ENCODE data around the gene CMPK1.

CMPK1 gene

DNA sequence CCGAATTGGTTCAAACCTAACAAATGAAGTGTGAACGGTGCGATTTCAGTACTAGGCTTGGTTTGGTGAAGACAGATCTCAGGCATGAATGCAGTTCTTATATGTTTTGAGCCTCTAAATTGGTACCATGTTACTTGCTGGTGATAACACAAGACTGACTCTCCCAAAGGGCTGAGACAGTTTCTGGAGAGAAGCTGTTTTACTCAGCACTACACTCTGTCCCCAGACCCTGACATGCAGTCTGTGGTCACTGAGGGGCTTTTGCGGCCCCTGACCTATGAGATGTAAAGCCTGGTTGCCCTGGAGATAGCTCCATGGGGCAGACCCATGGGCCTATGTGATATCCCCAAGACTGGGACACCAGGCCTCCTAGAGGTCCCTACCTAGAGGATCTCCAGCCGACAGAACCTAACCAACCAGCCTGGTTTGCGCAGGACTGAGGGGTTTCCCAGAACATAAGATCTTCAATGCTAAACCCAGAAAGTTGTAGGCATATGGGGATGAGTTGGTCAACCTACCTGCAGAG, 63.1 kb downstream of the CMPK1 start:
- DNase-seq (ENCODE audit: low read depth): no peak

DNA sequence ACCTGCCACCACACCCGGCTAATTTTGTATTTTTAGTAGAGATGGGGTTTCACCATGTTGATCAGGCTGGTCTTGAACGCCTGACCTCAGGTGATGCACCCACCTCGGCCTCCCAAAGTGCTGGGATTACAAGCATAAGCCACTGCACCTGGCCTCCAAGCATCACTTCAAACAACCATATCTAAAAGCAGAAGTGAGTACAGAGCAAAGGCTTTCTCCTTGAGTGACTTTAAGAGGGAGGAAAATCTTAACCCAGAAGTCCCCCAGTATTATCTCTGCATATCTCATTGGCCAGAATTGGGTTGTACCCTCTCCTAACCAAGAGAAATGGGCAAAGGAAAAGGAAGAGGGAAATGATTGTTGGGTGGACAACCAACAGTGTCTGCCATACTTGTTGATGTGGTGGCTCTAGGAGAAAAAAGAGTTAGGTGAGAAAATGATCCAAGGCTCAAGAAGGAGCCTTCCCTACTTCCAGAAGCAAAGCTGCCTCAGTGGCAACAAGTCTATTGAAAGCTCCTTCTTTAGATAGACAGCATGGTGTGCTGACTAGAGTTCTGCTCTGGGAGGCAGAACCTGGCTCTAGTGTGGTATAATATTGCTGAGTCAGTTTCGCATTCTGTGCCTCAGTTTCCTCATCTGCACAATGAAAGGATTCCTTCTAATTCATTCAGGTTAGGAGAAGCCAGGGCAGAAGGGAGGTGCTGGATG, 65.7 kb downstream of the CMPK1 start:
- no peak for DNase-seq (ENCODE audit: low read depth)

DNA sequence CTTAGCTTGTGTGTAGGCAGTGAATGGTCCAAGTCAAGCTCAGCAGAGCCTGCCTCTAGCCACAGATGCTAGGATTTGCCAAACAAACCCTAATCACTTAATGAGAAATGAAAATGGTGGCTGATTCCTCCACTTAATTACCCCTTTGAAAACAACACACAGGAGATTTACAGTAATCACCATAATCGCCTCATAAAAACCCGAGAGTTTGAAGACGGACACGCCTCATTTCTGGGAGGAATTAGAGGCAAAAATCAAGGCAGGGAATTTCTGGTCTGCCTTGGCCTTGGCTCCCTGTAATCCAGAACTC, 66.2 kb downstream of the CMPK1 start:
- no peak for DNase-seq (ENCODE audit: low read depth)

DNA sequence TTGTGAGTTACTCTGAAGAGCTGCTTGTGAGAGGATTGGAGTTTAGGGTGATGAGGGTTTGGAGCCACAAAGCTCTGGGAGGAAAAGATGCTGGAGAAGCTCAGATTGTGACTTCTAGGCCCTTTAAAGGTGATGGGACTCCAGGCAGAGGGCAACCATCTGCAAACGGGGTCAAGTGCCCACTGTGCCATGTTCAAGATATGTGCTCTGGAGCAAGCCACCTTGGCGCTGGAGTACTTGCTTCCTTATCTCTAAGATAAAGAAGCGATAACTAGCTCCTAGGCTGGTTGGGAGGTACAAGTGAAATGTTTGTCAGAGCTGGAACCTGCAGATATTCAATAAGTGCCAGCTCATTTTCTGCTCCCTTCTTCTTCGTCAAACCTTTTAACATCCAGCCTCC, 68.2 kb downstream of the CMPK1 start:
- no peak for DNase-seq (ENCODE audit: low read depth)

- no peak for DNase-seq (ENCODE audit: low read depth)
These were observed 69.0 kb downstream of the CMPK1 start for GRCh38 chr1:47402591-47402990.

GRCh38 chr1:47403321-47403910, 69.8 kb downstream of the CMPK1 start:
- no peak for DNase-seq (ENCODE audit: low read depth)

DNA sequence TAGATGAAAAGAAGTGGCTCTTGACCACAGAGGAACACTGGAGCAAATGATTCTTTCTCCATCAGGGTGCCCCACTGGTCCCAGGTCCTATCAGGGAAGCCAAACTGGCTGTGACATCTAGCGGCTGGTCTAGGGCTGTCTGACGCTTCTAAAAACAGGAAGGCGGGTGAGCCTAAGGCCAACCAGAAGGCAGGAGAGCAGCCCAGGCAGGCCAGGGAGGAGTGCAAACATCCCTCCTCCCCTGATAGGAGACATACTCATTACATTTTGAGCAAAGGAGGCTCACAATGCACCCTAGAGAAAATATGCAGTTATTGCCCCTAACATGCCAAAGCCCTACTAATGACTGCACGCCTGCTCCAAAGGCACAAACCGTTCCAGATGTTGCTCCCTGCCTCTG, 72.1 kb downstream of the CMPK1 start:
- peak; percentile 35 for DNase-seq (ENCODE audit: low read depth)

DNA sequence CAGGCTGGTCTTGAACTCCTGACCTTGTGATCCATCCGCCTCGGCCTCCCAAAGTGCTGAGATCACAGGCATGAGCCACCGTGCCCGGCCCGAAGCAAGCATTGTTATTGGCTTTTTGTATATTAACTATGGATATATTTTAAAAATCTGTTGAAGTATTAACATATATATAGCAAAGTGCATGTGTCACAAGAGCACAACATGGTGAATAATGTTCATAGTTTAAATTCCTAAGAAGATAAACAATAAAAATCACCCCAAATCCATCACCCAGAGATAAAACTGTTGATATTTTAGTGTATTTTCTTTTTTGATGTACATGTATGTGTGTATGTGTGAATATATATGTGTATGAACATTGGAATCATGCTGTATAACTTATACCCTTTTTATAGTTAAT, 73.4 kb downstream of the CMPK1 start:
- no peak for DNase-seq (ENCODE audit: low read depth)

- DNase-seq (ENCODE audit: low read depth): no peak
These were observed 73.9 kb downstream of the CMPK1 start for GRCh38 chr1:47407481-47407880.

GRCh38 chr1:47409311-47410067, 75.9 kb downstream of the CMPK1 start:
- DNase-seq (ENCODE audit: low read depth): no peak

GRCh38 chr1:47410068-47410455, 76.5 kb downstream of the CMPK1 start:
- DNase-seq (ENCODE audit: low read depth): no peak

DNA sequence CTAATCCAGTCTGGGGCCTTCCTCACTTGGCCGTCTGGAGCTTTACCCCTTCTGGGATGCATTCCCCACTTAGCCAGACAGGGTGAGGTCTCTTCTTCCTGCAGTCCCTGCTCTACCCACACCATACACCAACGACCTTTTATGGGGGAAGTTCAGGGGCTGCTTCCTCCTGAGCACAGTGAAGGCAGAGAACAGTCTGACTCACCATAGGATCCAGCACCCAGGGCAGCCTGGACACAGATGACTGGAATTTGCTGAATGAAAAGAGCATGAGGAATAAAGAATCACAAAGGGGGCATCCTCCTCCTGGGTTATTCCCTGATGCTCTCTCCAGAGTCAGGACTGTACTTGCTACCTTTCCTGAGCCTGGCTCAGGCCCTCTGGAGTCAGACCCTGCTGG, 77.8 kb downstream of the CMPK1 start:
- no peak for DNase-seq (ENCODE audit: low read depth)

GRCh38 chr1:47412437-47412836, 78.8 kb downstream of the CMPK1 start:
- no peak for DNase-seq (ENCODE audit: low read depth)

GRCh38 chr1:47415728-47416318, 82.2 kb downstream of the CMPK1 start, which contains the start of gene FOXE3:
FOXE3 (plus strand) TSS chr1:47416285; CDS start chr1:47416316, 31 bp downstream.
- no peak for DNase-seq (ENCODE audit: low read depth)

DNA sequence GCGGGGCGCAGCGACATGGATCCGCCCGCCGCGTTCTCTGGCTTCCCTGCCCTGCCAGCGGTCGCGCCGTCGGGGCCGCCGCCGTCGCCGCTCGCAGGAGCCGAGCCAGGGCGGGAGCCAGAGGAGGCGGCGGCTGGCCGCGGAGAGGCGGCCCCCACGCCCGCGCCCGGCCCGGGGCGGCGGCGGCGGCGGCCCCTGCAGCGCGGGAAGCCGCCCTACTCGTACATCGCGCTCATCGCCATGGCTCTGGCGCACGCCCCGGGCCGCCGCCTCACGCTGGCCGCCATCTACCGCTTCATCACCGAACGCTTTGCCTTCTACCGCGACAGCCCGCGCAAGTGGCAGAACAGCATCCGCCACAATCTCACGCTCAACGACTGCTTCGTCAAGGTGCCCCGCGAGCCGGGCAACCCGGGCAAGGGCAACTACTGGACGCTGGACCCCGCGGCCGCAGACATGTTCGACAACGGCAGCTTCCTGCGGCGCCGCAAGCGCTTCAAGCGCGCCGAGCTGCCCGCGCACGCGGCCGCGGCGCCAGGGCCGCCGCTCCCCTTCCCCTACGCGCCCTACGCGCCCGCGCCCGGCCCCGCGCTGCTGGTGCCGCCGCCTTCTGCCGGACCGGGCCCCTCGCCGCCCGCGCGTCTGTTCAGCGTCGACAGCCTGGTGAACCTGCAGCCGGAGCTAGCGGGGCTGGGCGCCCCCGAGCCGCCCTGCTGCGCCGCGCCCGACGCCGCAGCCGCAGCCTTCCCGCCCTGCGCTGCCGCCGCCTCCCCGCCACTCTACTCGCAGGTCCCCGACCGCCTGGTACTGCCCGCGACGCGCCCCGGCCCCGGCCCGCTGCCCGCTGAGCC, 83.0 kb downstream of the CMPK1 start:
- no peak for DNase-seq (ENCODE audit: low read depth)

DNA sequence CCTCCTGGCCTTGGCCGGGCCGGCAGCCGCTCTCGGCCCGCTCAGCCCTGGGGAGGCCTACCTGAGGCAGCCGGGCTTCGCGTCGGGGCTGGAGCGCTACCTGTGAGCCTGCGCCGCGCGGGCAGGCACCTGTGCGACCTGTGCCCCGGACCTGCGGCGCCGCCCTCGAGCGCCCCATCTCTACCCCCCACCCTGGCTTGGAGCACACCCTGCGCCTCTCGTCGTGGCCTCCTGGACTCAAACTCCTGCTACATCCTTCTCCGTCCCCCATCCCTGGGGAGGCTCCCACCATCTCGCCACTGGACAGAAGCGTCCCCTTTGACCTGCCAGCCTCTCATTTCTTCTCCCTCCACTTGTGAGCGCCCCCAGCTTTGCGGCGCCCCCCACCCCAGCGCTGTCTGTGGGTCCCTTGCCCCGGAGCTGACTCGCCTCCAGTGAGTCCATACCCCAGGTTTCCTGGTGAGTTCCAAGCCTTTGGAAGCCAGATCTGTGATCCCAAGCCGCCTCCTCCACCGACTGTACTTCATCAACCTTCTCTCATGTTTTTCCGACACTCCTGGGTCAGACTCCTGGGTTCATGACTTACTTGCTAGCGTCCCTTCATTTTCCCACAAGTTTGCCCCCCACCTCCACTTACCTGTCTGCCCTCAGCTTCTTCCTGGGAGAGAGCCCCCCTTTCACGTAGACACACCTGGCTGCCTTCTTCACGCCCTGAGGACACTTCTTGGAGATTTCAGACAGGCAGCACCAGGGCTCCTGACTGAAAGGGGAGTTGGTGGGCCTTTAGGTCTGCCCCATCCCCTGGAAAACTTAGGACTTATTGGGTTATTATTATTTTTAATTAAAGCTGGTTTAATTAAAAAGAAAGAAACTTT, 83.8 kb downstream of the CMPK1 start:
- no peak for DNase-seq (ENCODE audit: low read depth)

- no peak for DNase-seq (ENCODE audit: low read depth)
These were observed 84.5 kb downstream of the CMPK1 start for GRCh38 chr1:47418122-47418521.

DNA sequence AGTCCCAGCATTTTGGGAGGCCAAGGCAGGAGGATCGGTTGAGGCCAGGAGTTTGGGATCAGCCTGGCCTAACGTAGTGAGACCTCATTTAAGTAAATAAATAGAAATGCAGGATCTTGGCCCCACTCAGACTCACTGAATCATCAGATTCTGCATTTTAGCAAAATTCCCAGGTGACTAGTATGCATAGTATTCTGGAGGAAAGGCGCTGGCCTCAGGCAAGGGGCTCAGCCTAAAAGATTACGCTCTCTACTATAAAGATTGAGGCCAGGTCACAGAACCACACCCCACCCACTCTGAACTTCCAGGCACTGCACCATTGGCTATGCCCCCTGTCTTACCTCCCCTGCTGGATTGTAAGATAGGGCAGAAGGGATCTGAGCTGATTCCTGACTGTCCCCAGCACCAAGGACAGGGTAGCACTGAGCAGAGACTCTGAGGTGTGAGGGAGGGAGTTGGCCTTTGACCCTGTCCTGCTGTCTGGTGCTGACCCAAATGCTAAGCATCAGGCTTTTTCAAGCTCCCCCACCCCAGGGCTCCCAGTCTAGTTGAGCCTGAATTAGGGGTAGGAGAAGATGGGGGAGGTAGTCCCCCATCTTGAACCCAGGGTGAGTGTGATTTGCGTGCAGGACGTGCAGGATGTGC, 85.2 kb downstream of the CMPK1 start:
- DNase-seq (ENCODE audit: low read depth): no peak

- DNase-seq (ENCODE audit: low read depth): no peak
These were observed 87.0 kb downstream of the CMPK1 start for GRCh38 chr1:47420547-47420946.

GRCh38 chr1:47423872-47424271, 90.3 kb downstream of the CMPK1 start:
- no peak for DNase-seq (ENCODE audit: low read depth)

All from CMK (cell line).